Psoas muscle (tissue), 8 donors: Measurements from ENCODE around the gene RASGRF2. TPM values are rescaled to one million over a fixed set of nuclear protein-coding genes. Genes with fewer than 3 reads are reported as not detected.

Experiments used
- ATAC-seq, 4 donors: fragments of 200-7000 bp; cut with Tn5 transposase; one replicate each; pipeline ENCODE4 v1.9.1; 2020; ENCODE audit warnings: moderate library complexity in 3 of 4, mild to moderate bottlenecking in 2 of 4
- DNase-seq, 2 donors: peaks; one replicate each; pipeline ENCODE4 v3.0.0-alpha.2; 2020
- H3K27ac ChIP-seq: fragments of 200-600 bp; one replicate; pipeline ENCODE4 v1.8.0; 2022
- H3K27me3 ChIP-seq, 3 donors: fragments of 200-600 bp in 1 of 3; one replicate each; pipeline versions ENCODE4 v1.6.1 to v1.8.0; 2013 to 2022; ENCODE audit warnings: low read length in 2 of 3, mild to moderate bottlenecking in 2 of 3, moderate library complexity in 1 of 3; ENCODE audit not compliant: insufficient read depth in 3 of 3
- H3K36me3 ChIP-seq, 2 donors: fragments of 200-600 bp in 1 of 2; one replicate each; pipeline versions ENCODE4 v1.6.1 to v1.8.0; 2013 to 2022; ENCODE audit warnings: low read depth in 1 of 2, mild to moderate bottlenecking in 1 of 2, moderate library complexity in 1 of 2; ENCODE audit not compliant: insufficient read depth in 1 of 2
- H3K4me1 ChIP-seq: fragments of 200-600 bp; one replicate; pipeline ENCODE4 v1.8.0; 2022
- H3K4me3 ChIP-seq: fragments of 200-600 bp; one replicate; pipeline ENCODE4 v1.8.0; 2022; ENCODE audit warnings: mild to moderate bottlenecking
- H3K9me3 ChIP-seq: fragments of 200-600 bp; one replicate; pipeline ENCODE4 v1.8.0; 2022
- WGBS, 3 donors: extraction: QIAGEN DNeasy Blood & Tissue Kit; methylation state at CpG; one replicate each; pipeline versions ENCODE4 v1.1.6 to v1.1.7; 2013; 5-methylcytosine and 5-hydroxymethylcytosine counted together
- intact Hi-C, 2 donors: fragments of 100-400 bp; cut with DNase I; formaldehyde crosslinking; loops; one replicate each; pipeline versions ENCODE4 v1.11.0 to v1.14.2; 2022
- polyA plus RNA-seq, 3 donors: library from polyadenylated mRNA; stranded (reverse); fragments of 200-250 nt; gene quantifications; one replicate each; pipeline ENCODE4 v1.2.3, GENCODE V29; 2013
- total RNA-seq, 4 donors: library from RNA; stranded (reverse); fragmentation: NEBNext Ultra II Directional in 2 of 4; extraction: Animal tissue kit (Norgen Biotek cat#: 25700) in 2 of 4; gene quantifications; one replicate each; pipeline versions ENCODE4 v1.2.1 to v1.2.4, GENCODE V29; 2021 to 2023
- TF ChIP-seq, protein P1 (sequence below): fragments of 200-600 bp; IDR thresholded peaks from one replicate; pipeline ENCODE4 v1.8.0; 2022; ENCODE audit warnings: antibody characterized with exemption
- donor health status: healthy with polysubstance abuse.
- donor health status: DM: no; HTN: no; CAD: no; lungs with moderate emphysema.
- donor health status: Bipolar disorder and iron deficiency.
- donor health status: healthy.
- donor health status: DM: yes; HTN: yes; CAD: no.
- donor health status: DM: no; HTN: no; CAD: no.
- donor health status: DM: no; HTN: no; CAD: no.
- donor health status: DM: yes; HTN: yes; CAD: no.

The RASGRF2 gene
- total and polyA plus RNA-seq, 7 donors: 2.0 to 6.2 (median 3.2) TPM

DNA sequence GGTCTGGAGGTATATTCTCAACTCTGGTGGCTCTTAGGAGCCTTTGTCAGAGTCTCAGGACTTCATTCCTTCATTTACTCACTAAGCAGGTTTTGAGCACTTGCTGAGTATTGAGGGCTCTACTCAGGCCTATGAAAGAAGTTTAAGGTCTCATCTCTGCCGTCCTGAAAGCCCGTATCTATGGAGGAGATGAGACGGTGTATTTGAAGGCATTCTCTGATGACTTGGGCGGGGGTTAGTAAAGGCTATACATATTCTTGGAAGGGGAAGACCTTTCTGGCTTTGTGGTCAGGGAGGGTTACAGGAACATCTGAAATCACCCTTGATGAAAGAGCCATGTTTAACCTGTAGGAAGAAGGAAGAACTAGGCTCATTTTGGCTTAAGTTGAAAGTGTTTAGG is 21.9 kb downstream of the RASGRF2 start:
- Histone ChIP-seq H3K9me3 (no peaks in the 10 kb centered on the region), H3K36me3 (no peaks in the 10 kb centered on the region), H3K27me3 (no peaks in the 10 kb centered on the region), H3K4me3 (no peak overlapping the region), H3K4me1 (no peaks in the 10 kb centered on the region), H3K27ac (no peak overlapping the region)
- TF ChIP-seq, protein P1, sequence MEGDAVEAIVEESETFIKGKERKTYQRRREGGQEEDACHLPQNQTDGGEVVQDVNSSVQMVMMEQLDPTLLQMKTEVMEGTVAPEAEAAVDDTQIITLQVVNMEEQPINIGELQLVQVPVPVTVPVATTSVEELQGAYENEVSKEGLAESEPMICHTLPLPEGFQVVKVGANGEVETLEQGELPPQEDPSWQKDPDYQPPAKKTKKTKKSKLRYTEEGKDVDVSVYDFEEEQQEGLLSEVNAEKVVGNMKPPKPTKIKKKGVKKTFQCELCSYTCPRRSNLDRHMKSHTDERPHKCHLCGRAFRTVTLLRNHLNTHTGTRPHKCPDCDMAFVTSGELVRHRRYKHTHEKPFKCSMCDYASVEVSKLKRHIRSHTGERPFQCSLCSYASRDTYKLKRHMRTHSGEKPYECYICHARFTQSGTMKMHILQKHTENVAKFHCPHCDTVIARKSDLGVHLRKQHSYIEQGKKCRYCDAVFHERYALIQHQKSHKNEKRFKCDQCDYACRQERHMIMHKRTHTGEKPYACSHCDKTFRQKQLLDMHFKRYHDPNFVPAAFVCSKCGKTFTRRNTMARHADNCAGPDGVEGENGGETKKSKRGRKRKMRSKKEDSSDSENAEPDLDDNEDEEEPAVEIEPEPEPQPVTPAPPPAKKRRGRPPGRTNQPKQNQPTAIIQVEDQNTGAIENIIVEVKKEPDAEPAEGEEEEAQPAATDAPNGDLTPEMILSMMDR: no peak
- DNase-seq: no peak
- 40 to 77% (median 57%) methylated on average over 4 of the region's 4 CpGs for WGBS, 3 donors
- ATAC-seq: no peak
- intact Hi-C loops: no loop called here

DNA sequence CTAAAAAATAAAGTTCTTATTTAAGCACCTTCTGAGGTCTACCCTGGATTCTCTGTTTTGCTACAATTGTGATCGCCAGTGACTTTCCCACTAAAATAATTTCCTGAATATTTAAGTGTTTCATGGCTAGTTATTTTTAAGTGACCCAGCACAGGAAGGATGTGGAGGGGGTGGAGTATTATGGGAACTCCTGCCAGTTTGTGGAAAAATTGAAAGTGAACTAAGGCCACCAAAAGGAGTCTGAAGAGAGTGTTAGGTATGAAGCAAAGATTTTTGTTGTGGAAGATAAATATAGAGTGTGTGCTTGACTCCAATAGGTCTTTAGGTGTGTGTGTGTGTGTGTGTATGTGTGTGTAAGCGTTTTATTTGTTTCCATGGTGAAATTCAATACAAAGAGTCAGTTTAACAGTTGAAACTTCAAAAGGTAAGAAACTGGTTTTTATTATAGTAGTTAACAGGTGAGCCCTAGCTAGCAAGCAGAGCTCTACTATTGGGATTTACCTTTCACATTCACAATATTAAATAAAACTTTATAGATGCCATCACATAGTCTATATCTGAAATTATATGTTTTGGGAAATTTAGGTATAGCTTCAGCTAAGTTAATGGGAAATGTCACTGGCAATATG is 25.6 kb downstream of the RASGRF2 start:
- DNase-seq (no peak), ATAC-seq (peak in 1 of 4 donors; percentile 16)
- WGBS, 3 donors: 30 to 45% (median 37%) methylated on average over 2 of the region's 2 CpGs
- Histone ChIP-seq H3K27ac (peak overlapping the region; percentile 23), H3K4me3 (peak overlapping the region; percentile 39), H3K36me3 (no peaks in the 10 kb centered on the region), H3K4me1 (no peaks in the 10 kb centered on the region), H3K9me3 (no peaks in the 10 kb centered on the region), H3K27me3 (no peaks in the 10 kb centered on the region)
- TF ChIP-seq, protein P1: no peak
- intact Hi-C loops: no loop called here

DNA sequence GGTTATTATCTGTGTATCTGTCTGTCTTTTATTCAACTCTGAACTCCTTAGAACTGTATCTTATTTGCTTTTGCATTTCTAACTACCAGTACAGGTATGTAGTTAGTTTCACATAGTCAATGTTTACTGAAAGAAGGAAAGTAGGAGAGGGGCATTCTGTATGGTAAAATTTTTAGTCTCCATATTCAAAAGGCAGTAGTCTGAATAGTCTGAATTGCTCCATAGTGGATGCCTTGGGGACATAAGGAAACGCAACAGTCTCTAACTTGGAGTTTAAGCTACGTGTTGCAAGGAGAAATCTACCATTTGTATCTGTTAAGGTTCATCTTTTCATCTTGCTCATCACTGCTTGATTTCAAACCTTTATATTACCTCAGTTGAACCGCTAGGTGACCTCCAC is 26.2 kb downstream of the RASGRF2 start:
- no peak for ATAC-seq
- peak overlapping the region; percentile 39 for H3K4me3 ChIP-seq

DNA sequence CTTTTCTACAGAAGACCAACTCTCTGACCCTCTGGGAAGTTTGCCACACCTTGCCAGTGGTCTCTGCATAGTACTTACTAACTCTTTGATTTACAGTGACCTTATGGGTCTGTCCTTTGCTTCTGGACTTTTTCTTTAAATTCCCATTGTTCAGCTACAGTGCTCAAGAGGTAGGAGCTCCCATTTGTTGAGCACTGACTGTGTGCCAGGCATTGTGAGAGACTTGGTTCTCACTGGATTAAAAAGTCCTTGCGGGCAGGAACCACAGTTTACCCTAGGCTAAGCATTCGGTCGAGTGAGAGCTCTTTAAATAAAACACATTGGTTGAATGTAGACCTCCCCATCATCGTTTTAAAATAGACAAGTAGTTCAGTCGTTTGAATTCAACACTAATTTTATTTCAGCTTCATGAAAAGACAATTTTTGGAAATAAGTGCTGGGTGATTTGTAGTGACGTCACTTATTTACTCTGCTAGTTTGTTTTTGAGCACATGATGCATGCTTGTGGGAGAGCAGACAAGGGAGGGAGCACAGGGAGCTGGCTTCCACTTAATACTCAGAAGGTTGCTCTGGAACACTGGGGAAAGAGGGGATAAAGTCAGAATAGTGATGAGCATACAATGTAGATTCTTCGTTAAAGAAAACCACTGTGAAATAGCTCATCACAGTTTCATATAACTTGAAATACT is 27.1 kb downstream of the RASGRF2 start:
- H3K36me3 ChIP-seq: no peaks in the 10 kb centered on the region
- H3K27ac ChIP-seq: no peak overlapping the region
- WGBS, 3 donors: 66 to 69% (median 69%) methylated on average over 7 of the region's 7 CpGs
- TF ChIP-seq, protein P1: no peak
- no peaks in the 10 kb centered on the region for H3K27me3 ChIP-seq
- no peaks in the 10 kb centered on the region for H3K4me1 ChIP-seq
- H3K9me3 ChIP-seq: no peaks in the 10 kb centered on the region
- DNase-seq (no peak), ATAC-seq (no peak)
- intact Hi-C loops: no loop called here
- peak overlapping the region; percentile 39 for H3K4me3 ChIP-seq

More for the DNA sequence above, 26.2 kb downstream of the RASGRF2 start:
- TF ChIP-seq, protein P1: no peak
- H3K4me1 ChIP-seq: no peaks in the 10 kb centered on the region
- H3K36me3 ChIP-seq: no peaks in the 10 kb centered on the region
- intact Hi-C loops: no loop called here
- H3K27me3 ChIP-seq: no peaks in the 10 kb centered on the region
- no peaks in the 10 kb centered on the region for H3K9me3 ChIP-seq
- WGBS, 3 donors: 55 to 80% (median 76%) methylated on average over 3 of the region's 3 CpGs
- peak overlapping the region; percentile 23 for H3K27ac ChIP-seq
- DNase-seq: no peak
